Measurements from ENCODE around the gene MARCOL. TPM values are rescaled to one million over a fixed set of nuclear protein-coding genes. Genes with fewer than 3 reads are reported as not detected.

Gene MARCOL
- total RNA-seq, 1 experiment from 2014 or later = not detected

DNA sequence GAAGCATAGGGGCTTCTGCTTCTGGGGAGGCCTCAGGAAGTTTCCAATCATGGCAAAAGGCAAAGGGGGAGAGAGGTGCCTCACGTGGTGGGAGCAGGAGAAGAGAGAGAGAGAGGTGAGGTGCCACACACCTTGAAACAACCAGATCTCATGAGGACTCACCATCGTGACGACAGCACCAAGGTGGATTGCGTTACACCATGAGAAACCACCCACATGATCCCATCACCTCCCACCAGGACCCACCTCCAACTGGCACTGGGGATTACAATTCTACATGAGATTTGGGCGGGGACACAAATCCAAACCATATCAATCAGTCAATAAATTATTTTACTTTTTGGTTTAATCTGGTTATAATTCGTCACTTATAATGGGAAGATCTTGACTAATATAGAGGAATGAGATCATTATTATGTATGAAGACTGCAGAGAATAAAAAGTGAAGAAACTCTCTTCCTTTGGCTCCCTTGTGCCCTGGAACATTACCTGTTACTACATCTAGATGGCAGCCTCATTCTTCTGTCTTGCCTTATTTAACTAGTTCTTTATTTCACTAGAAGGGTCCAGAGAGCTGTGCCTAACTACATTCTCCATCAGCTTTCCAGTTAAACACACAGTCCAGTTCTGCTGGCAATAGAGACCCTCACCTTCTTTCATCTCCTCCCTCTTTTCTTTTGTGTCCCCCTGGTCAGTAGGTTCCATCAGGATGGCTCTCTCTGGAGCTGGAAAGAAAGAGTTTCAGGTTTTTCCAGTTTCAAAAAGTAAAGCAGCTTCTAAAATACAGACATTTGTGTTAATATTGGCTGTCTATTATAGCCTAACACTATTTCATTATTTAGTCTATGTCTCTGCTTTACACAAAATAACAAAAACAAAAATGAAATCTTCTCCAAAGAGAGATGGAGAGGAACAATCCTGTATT is 52.2 kb downstream of the MARCOL start:
- Histone ChIP-seq H3K9me3 (ENCODE audit: low read depth, low read length, poor library complexity, severe bottlenecking) (no peaks in the 10 kb centered on the region), H3K27me3 (replicated peaks; ENCODE audit: insufficient read depth, low read depth, low read length, poor library complexity) (peaks cover 35% of the 10 kb centered on the region), H3K4me3 (ENCODE audit: low read depth, low read length, poor library complexity, severe bottlenecking) (no peak overlapping the region), H3K36me3 (ENCODE audit: insufficient read depth, low read length, poor library complexity, severe bottlenecking) (no peaks in the 10 kb centered on the region), H3K4me1 (ENCODE audit: insufficient read depth, low read length, poor library complexity, severe bottlenecking) (no peaks in the 10 kb centered on the region), H3K27ac (ENCODE audit: low read depth, low read length, poor library complexity, severe bottlenecking) (no peak overlapping the region)
- intact Hi-C loops (cut with micrococcal nuclease; ENCODE audit: unreplicated experiment) = loop anchor here (5.0 kb wide), 1 partner anchor 192 kb away; no protein-coding TSS in a partner anchor
- POLR2A ChIA-PET (ENCODE audit: low non-redundant PET) = no interaction called here
- CTCF ChIA-PET = interaction anchor here (1.5 kb wide), 1 partner anchor 440 kb away, joined by 16 read pairs; no protein-coding TSS in a partner anchor
- DNase-seq (ENCODE audit: low spot score) = peak; percentile 13
- no TSS peak for BruUV-seq (replicated peaks)
- TF ChIP-seq EZH2 (IDR thresholded peaks at IDR 0.05; ENCODE audit: borderline replicate concordance, low read depth, low read length, poor library complexity, severe bottlenecking) = no peak
- TF ChIP-seq, protein P1, sequence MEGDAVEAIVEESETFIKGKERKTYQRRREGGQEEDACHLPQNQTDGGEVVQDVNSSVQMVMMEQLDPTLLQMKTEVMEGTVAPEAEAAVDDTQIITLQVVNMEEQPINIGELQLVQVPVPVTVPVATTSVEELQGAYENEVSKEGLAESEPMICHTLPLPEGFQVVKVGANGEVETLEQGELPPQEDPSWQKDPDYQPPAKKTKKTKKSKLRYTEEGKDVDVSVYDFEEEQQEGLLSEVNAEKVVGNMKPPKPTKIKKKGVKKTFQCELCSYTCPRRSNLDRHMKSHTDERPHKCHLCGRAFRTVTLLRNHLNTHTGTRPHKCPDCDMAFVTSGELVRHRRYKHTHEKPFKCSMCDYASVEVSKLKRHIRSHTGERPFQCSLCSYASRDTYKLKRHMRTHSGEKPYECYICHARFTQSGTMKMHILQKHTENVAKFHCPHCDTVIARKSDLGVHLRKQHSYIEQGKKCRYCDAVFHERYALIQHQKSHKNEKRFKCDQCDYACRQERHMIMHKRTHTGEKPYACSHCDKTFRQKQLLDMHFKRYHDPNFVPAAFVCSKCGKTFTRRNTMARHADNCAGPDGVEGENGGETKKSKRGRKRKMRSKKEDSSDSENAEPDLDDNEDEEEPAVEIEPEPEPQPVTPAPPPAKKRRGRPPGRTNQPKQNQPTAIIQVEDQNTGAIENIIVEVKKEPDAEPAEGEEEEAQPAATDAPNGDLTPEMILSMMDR (conservative IDR thresholded peaks at IDR 0.05; ENCODE audit: low read depth, low read length) = peak; percentile 43

Other genes with a start within 250 kb of the MARCOL start
- not detected in 2 replicates for gene SPINK5, start 174.5 kb upstream of the MARCOL start, total RNA-seq (2021)
- not detected in 2 replicates for gene SPINK14, start 70.0 kb upstream of the MARCOL start, total RNA-seq (2021)
- not detected in 2 replicates for gene SPINK6, start 35.5 kb upstream of the MARCOL start, total RNA-seq (2021)
- not detected in 2 replicates for gene SPINK13, start 30.3 kb downstream of the MARCOL start, total RNA-seq (2021)
- not detected in 2 replicates for gene SPINK7, start 73.9 kb downstream of the MARCOL start, total RNA-seq (2021)
- not detected in 2 replicates for gene SPINK9, start 97.0 kb downstream of the MARCOL start, total RNA-seq (2021)
- 36.7 and 43.8 TPM in 2 replicates for gene FBXO38, start 145.4 kb downstream of the MARCOL start, total RNA-seq (2021)